ENCODE results near the gene MOCS3.

The MOCS3 gene, protein sequence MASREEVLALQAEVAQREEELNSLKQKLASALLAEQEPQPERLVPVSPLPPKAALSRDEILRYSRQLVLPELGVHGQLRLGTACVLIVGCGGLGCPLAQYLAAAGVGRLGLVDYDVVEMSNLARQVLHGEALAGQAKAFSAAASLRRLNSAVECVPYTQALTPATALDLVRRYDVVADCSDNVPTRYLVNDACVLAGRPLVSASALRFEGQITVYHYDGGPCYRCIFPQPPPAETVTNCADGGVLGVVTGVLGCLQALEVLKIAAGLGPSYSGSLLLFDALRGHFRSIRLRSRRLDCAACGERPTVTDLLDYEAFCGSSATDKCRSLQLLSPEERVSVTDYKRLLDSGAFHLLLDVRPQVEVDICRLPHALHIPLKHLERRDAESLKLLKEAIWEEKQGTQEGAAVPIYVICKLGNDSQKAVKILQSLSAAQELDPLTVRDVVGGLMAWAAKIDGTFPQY

DNA sequence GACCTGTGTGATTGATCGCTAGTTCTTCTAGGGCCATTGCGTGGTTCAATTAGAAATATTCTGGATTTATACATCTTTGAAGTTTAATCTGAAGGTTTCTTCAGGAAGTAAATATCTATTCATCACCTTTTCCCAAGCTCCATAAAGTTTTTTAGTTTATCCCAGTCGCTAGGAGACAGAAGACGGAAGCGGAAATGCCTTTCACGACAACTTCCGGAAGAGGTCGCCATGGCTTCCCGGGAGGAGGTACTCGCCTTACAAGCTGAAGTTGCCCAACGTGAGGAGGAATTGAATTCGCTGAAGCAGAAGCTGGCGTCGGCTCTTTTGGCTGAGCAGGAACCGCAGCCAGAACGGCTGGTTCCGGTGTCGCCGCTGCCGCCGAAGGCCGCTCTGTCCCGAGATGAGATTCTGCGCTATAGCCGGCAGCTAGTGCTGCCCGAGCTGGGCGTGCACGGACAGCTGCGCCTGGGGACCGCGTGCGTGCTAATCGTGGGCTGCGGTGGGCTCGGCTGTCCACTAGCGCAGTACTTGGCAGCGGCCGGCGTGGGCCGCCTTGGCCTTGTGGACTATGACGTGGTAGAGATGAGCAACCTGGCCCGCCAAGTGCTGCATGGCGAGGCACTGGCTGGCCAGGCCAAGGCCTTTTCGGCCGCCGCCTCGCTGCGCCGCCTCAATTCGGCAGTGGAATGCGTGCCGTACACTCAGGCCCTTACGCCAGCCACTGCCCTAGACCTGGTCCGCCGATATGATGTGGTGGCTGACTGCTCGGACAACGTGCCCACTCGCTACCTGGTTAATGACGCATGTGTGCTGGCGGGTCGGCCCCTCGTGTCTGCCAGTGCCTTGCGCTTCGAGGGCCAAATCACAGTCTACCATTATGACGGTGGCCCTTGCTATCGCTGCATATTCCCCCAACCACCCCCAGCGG is at the start of gene MOCS3:
MOCS3 (plus strand) TSS at position 204 of the 928 bp plus-strand sequence; CDS start at position 229, 25 bp downstream.
- DNase-seq: peak; percentile 78

DNA sequence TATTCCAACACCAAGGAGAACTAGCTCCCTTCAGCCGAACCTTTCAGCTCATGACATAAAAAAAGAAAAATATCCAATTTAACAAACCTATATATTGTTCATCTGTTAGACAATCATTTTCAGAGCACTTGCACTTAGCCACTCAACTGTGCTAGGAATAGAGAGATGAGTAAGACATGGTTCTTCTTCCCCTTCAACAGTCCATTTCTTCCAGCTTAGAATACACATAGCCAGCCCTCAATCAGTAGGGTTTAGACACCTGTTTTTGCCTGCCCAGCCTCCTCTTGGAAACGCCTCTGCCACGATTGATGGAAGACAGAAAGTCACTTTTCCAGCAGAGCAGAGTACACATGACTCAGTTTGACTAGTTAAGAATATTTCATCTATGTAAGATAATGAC is 49.2 kb upstream of the MOCS3 start:
- no peak for DNase-seq

GRCh38 chr20:50911030-50911429 is 47.6 kb upstream of the MOCS3 start:
- no peak for DNase-seq

GRCh38 chr20:50911716-50912115 is 46.9 kb upstream of the MOCS3 start:
- DNase-seq: no peak

GRCh38 chr20:50913690-50914375 is 44.8 kb upstream of the MOCS3 start:
- no peak for DNase-seq

GRCh38 chr20:50915424-50915823 is 43.2 kb upstream of the MOCS3 start:
- no peak for DNase-seq

DNA sequence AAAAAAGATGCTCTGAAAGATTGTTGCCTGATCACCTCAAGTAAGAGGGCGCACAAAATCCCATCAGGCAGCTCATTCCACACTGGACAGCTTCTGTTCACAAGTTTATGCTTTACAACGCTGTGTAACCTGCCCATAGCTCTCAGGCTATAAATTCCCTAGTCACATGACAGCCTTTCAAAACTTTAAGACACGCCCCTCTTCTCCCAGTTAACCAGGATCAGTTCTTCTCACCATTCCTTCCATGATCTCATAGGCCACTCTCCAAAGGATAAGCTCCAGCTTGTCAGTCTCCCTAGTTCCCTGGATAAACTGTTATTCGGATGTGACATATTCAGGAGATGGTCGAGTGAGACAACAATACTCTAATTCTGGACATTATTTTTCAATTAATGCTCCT is 42.4 kb upstream of the MOCS3 start:
- DNase-seq: no peak

GRCh38 chr20:50916934-50917333 is 41.7 kb upstream of the MOCS3 start:
- no peak for DNase-seq

GRCh38 chr20:50918403-50918802 is 40.2 kb upstream of the MOCS3 start:
- DNase-seq: no peak

DNA sequence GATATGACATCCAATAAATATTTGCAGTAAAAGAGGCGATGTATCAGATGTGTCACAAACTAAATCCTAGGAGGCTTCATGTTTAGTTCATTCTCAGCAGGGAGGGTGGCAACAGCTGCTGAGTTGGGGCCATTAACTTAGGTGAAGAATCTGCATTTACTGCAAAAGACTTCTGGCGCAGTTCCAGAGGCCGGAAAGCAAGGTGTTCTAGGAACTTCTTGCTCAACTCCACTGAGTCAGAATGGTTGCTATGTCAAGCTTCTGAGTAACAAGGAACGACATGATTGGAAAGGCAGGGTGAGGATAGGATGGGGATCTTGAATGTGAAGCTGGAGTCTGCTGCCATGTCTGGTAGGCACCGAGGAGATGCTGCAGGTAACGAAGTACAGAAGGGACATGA is 39.1 kb upstream of the MOCS3 start:
- no peak for DNase-seq

DNA sequence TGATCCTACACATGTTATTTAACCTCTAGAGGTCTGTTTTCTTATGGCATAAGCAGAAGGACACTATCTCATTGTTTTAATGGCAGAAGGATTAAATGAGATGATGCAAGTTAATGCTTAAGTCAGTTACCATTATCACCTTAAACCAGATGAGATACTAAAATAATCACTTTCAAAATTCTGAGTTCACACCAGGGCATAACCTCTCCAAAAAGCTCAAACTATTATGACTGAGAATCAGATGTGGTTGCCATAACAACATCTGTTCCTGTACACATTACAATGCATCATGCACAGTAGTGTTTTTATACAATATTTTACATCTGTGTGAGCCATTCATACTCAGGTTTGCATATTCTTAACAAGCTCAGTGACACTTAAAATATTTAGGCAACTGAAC is 37.6 kb upstream of the MOCS3 start:
- DNase-seq: no peak

- DNase-seq: no peak
Observed at GRCh38 chr20:50921803-50922501, 36.7 kb upstream of the MOCS3 start.

GRCh38 chr20:50924261-50924920 is 34.2 kb upstream of the MOCS3 start:
- no peak for DNase-seq

GRCh38 chr20:50926530-50926929 is 32.1 kb upstream of the MOCS3 start:
- no peak for DNase-seq

GRCh38 chr20:50928469-50928868 is 30.1 kb upstream of the MOCS3 start:
- no peak for DNase-seq

DNA sequence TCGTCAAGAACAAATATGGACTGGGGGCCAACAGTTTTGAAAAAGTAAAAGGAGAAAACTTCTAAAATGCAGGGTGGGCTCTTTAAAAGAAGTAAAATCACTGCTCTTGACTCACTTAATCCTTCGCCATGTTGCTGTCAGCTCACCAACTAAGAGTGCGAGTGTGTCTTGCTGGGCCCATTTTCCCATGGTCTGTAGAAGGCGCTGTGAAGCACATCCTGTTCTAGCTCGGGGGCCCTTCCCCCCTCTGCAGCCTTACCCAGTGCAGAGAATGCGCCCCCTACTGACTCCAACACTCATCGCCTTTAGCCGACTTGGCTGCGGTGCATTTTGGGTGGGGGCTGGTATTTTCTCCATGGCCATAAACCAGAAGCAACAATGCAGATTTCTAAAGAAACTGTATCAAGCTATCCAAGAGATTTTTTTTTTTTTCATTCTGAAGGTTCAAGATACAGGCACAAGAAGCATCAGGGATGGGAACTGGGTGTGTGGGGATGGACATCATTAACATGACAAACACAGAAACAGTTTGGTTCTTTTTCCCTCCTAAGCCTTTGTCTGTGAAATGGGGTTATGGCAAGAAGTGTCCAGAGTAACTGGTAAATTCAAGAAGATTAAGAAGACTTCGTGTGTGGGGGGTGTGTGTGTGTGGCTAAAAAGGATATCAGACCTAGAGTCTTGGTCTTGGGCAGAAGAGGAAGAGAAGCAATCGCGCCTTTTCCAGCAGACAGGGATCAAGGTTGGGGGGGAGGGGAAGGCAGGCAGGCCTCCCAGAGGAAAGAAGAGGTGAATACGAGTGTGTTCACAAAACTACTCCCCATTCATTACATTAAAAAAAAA is 29.1 kb upstream of the MOCS3 start:
- peak; percentile 93 for DNase-seq

- peak; percentile 15 for DNase-seq
Observed at GRCh38 chr20:50930139-50930975, 28.3 kb upstream of the MOCS3 start.

- no peak for DNase-seq
Observed at GRCh38 chr20:50930976-50931305, 27.7 kb upstream of the MOCS3 start.

- DNase-seq: peak; percentile 89
Observed at GRCh38 chr20:50931306-50932015, 27.2 kb upstream of the MOCS3 start, which contains the start of gene ADNP. TSS of gene ADNP (minus strand) at chr20:50931437. CDS start at chr20:50903996, 27,441 bp downstream.

All from activated CD4-positive, alpha-beta T cell treated with anti-CD3 and anti-CD28 coated beads, Interleukin-2, amount 50 U/mL, for 1 hour (primary cell).